Neural cell (in vitro differentiated cells): ENCODE measurements around the gene NOD2. TPM values are rescaled to one million over a fixed set of nuclear protein-coding genes. Genes with fewer than 3 reads are reported as not detected.

Source experiments
- H2AFZ ChIP-seq: fragments of 200-600, 300-800 bp; sonication (generic), shearing (Covaris generic); 2 replicates; pipeline ENCODE4 v1.6.0; 2014; ENCODE audit warnings: low read depth, mild to moderate bottlenecking, antibody characterized with exemption, low read length, moderate library complexity
- H3F3A ChIP-seq: fragments of 200-600 bp; shearing (Covaris generic); 2 replicates; pipeline ENCODE4 v1.6.1; 2016; ENCODE audit warnings: mild to moderate bottlenecking, moderate library complexity, mixed read lengths, antibody characterized with exemption, low read length; ENCODE audit not compliant: insufficient read depth, poor library complexity, severe bottlenecking
- H3K27ac ChIP-seq: fragments of 200-600, 300-800 bp; sonication (generic), shearing (Covaris generic); 2 replicates; pipeline ENCODE4 v1.5.1; 2014; ENCODE audit warnings: mild to moderate bottlenecking, low read length, moderate library complexity
- H3K27me3 ChIP-seq: fragments of 300-800, 200-600 bp; sonication (generic), shearing (Covaris generic); 2 replicates; pipeline ENCODE4 v1.6.0; 2014; ENCODE audit warnings: mild to moderate bottlenecking, low read depth, low read length, moderate library complexity; ENCODE audit not compliant: insufficient read depth
- H3K36me3 ChIP-seq: fragments of 300-800, 200-600 bp; sonication (generic), shearing (Covaris generic); 2 replicates; pipeline ENCODE4 v1.5.1; 2014; ENCODE audit warnings: mild to moderate bottlenecking, antibody characterized with exemption, low read length, moderate library complexity; ENCODE audit not compliant: insufficient read depth
- H3K4me2 ChIP-seq: fragments of 300-800, 200-600 bp; sonication (generic), shearing (Covaris generic); 2 replicates; pipeline ENCODE4 v1.6.0; 2014; ENCODE audit warnings: mild to moderate bottlenecking, low read length
- H3K4me3 ChIP-seq: fragments of 300-800, 200-600 bp; sonication (generic), shearing (Covaris generic); 2 replicates; pipeline ENCODE4 v1.5.1; 2014; ENCODE audit warnings: mild to moderate bottlenecking, low read length, moderate library complexity
- H3K79me2 ChIP-seq: fragments of 200-600 bp; shearing (Covaris generic); replicated peaks from 2 replicates; pipeline ENCODE4 v1.6.0; 2014; ENCODE audit warnings: mild to moderate bottlenecking, low read length, moderate library complexity; ENCODE audit not compliant: insufficient read depth
- H3K9ac ChIP-seq: fragments of 300-800, 200-600 bp; sonication (generic), shearing (Covaris generic); 2 replicates; pipeline ENCODE4 v1.6.1; 2016; ENCODE audit warnings: mild to moderate bottlenecking, low read length, mixed read lengths
- H3K9me2 ChIP-seq: fragments of 200-600 bp; shearing (Covaris generic); 2 replicates; pipeline ENCODE4 v1.6.1; 2016; ENCODE audit warnings: mild to moderate bottlenecking, low read length, mixed read lengths; ENCODE audit not compliant: insufficient read depth
- H3K9me3 ChIP-seq: fragments of 200-600, 300-800 bp; sonication (generic), shearing (Covaris generic); 2 replicates; pipeline ENCODE4 v1.6.1; 2016; ENCODE audit warnings: mild to moderate bottlenecking, mixed run types, low read length, moderate library complexity, mixed read lengths
- H4K20me1 ChIP-seq: fragments of 200-600 bp; shearing (Covaris generic); 2 replicates; pipeline ENCODE4 v1.6.1; 2016; ENCODE audit warnings: mild to moderate bottlenecking, mixed run types; ENCODE audit not compliant: insufficient read depth
- CTCF ChIP-seq: fragments of 450-650 bp; IDR thresholded peaks from 2 replicates; pipeline ENCODE4 v1.5.1; 2014; ENCODE audit warnings: antibody characterized with exemption, mild to moderate bottlenecking, moderate library complexity; ENCODE audit not compliant: poor library complexity, severe bottlenecking
- EP300 ChIP-seq: fragments of 450-650 bp; conservative IDR thresholded peaks from 2 replicates; pipeline ENCODE4 v1.6.1; 2014; ENCODE audit warnings: antibody characterized with exemption, mild to moderate bottlenecking, moderate library complexity; ENCODE audit not compliant: poor library complexity, severe bottlenecking
- EZH2 ChIP-seq: fragments of 200-600, 300-800 bp; shearing (Covaris generic), sonication (generic); IDR thresholded peaks from 2 replicates; pipeline ENCODE4 v1.6.1; 2014; ENCODE audit warnings: antibody characterized with exemption, low read length, borderline replicate concordance, mild to moderate bottlenecking; ENCODE audit not compliant: insufficient read depth, poor library complexity, severe bottlenecking
- MXI1 ChIP-seq: fragments of 450-650 bp; conservative IDR thresholded peaks from 2 replicates; pipeline ENCODE4 v1.6.1; 2014; ENCODE audit warnings: antibody characterized with exemption, mild to moderate bottlenecking; ENCODE audit not compliant: poor library complexity, severe bottlenecking
- POLR2AphosphoS5 ChIP-seq: IDR thresholded peaks from 2 replicates; pipeline ENCODE4 v1.6.1; 2012
- RAD21 ChIP-seq: fragments of 450-650 bp; conservative IDR thresholded peaks from 2 replicates; pipeline ENCODE4 v1.6.1; 2014; ENCODE audit warnings: antibody characterized with exemption, mild to moderate bottlenecking, moderate library complexity
- SMC3 ChIP-seq: fragments of 450-650 bp; conservative IDR thresholded peaks from 2 replicates; pipeline ENCODE4 v1.6.1; 2014; ENCODE audit warnings: antibody characterized with exemption, mild to moderate bottlenecking, moderate library complexity; ENCODE audit not compliant: poor library complexity
- TAF1 ChIP-seq: IDR thresholded peaks from 2 replicates; pipeline ENCODE4 v1.6.1; 2012; ENCODE audit warnings: low read depth
- polyA plus RNA-seq: library from polyadenylated mRNA; depleted of rRNA; stranded (reverse); fragments of >200 nt; gene quantifications from 2 replicates; pipeline ENCODE4 v1.2.3, GENCODE V29; 2014
- TF ChIP-seq, protein P1 (sequence below): IDR thresholded peaks from 2 replicates; pipeline ENCODE4 v1.6.1; 2012; ENCODE audit warnings: borderline replicate concordance

Gene NOD2
- polyA plus RNA-seq, 1 donor from 2014 or later, result not detected

- H3K9ac ChIP-seq, result no peak overlapping the region
These were observed 47.9 kb downstream of the NOD2 start for GRCh38 chr16:50741225-50741780.

GRCh38 chr16:50741781-50742575 is 48.6 kb downstream of the NOD2 start, which contains the start of gene CYLD:
TSS of gene CYLD (plus strand) at chr16:50742086. CDS start at chr16:50749699, 7,613 bp downstream.
- Histone ChIP-seq H2AFZ (peak within 1 kb of the TSS; percentile 48), H3K27me3 (no peaks in the 10 kb centered on the region), H3K4me3 (peak within 1 kb of the TSS; percentile 87), H3F3A (no peaks in the 10 kb centered on the region), H3K27ac (no peak within 1 kb of the TSS), H4K20me1 (no peaks in the 10 kb centered on the region), H3K9me3 (no peaks in the 10 kb centered on the region), H3K36me3 (no peaks in the 10 kb centered on the region), H3K79me2 (no peaks in the 10 kb centered on the region), H3K4me2 (peak within 1 kb of the TSS; percentile 30), H3K9me2 (no peaks in the 10 kb centered on the region), H3K9ac (peak within 1 kb of the TSS; percentile 69)
- TF ChIP-seq MXI1 (peak; percentile 62), POLR2AphosphoS5 (peak; percentile 70), EP300 (no peak), SMC3 (no peak)
- TF ChIP-seq, protein P1, sequence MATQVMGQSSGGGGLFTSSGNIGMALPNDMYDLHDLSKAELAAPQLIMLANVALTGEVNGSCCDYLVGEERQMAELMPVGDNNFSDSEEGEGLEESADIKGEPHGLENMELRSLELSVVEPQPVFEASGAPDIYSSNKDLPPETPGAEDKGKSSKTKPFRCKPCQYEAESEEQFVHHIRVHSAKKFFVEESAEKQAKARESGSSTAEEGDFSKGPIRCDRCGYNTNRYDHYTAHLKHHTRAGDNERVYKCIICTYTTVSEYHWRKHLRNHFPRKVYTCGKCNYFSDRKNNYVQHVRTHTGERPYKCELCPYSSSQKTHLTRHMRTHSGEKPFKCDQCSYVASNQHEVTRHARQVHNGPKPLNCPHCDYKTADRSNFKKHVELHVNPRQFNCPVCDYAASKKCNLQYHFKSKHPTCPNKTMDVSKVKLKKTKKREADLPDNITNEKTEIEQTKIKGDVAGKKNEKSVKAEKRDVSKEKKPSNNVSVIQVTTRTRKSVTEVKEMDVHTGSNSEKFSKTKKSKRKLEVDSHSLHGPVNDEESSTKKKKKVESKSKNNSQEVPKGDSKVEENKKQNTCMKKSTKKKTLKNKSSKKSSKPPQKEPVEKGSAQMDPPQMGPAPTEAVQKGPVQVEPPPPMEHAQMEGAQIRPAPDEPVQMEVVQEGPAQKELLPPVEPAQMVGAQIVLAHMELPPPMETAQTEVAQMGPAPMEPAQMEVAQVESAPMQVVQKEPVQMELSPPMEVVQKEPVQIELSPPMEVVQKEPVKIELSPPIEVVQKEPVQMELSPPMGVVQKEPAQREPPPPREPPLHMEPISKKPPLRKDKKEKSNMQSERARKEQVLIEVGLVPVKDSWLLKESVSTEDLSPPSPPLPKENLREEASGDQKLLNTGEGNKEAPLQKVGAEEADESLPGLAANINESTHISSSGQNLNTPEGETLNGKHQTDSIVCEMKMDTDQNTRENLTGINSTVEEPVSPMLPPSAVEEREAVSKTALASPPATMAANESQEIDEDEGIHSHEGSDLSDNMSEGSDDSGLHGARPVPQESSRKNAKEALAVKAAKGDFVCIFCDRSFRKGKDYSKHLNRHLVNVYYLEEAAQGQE, result no peak

More at GRCh38 chr16:50741225-50741780, 47.9 kb downstream of the NOD2 start:
- H3K9me3 ChIP-seq, result no peaks in the 10 kb centered on the region
- peak overlapping the region; percentile 48 for H2AFZ ChIP-seq
- no peaks in the 10 kb centered on the region for H3F3A ChIP-seq
- peak overlapping the region; percentile 30 for H3K4me2 ChIP-seq
- no peak overlapping the region for H3K27ac ChIP-seq
- peak overlapping the region; percentile 87 for H3K4me3 ChIP-seq
- H3K9me2 ChIP-seq, result no peaks in the 10 kb centered on the region
- H3K27me3 ChIP-seq, result no peaks in the 10 kb centered on the region
- no peaks in the 10 kb centered on the region for H3K36me3 ChIP-seq
- no peaks in the 10 kb centered on the region for H3K79me2 ChIP-seq
- no peaks in the 10 kb centered on the region for H4K20me1 ChIP-seq
- no peak for TF ChIP-seq RAD21
- no peak for TF ChIP-seq SMC3
- TF ChIP-seq EP300, result no peak
- no peak for TF ChIP-seq EZH2
- TF ChIP-seq MXI1, result no peak
- no peak for TF ChIP-seq POLR2AphosphoS5
- TF ChIP-seq CTCF, result no peak
- TF ChIP-seq, protein P1, result no peak
- no peak for TF ChIP-seq TAF1
